H1 (cell line): ENCODE results near the gene BCLAF3.

Experiments used
- JUN ChIP-seq: IDR thresholded peaks from 2 replicates; pipeline ENCODE4 v1.6.1; 2011; ENCODE audit warnings: low read depth, mild to moderate bottlenecking, improper control_type of control experiment, low read length
- RFX5 ChIP-seq: IDR thresholded peaks from 2 replicates; pipeline ENCODE4 v1.6.1; 2011; ENCODE audit warnings: low read depth, low read length, improper control_type of control experiment, borderline replicate concordance
- SP1 ChIP-seq: IDR thresholded peaks from 2 replicates; pipeline ENCODE4 v1.6.1; 2011; ENCODE audit warnings: low read depth, low read length
- TF ChIP-seq, protein P1 (sequence below), 3 experiments: IDR thresholded peaks; 1 replicate in 2 of 3; 2 replicates in 1 of 3; pipeline versions ENCODE4 v1.5.1 to v1.6.1; 2011; ENCODE audit warnings: low read length in 3 of 3, mild to moderate bottlenecking in 3 of 3, inconsistent platforms in 2 of 3, low read depth in 1 of 3, moderate library complexity in 1 of 3; ENCODE audit not compliant: insufficient read depth in 1 of 3; ENCODE audit errors: control extremely low read depth in 1 of 3
- TF ChIP-seq, protein P2 (sequence below): IDR thresholded peaks from 2 replicates; pipeline ENCODE4 v1.6.1; 2011; ENCODE audit warnings: low read length, improper control_type of control experiment

DNA sequence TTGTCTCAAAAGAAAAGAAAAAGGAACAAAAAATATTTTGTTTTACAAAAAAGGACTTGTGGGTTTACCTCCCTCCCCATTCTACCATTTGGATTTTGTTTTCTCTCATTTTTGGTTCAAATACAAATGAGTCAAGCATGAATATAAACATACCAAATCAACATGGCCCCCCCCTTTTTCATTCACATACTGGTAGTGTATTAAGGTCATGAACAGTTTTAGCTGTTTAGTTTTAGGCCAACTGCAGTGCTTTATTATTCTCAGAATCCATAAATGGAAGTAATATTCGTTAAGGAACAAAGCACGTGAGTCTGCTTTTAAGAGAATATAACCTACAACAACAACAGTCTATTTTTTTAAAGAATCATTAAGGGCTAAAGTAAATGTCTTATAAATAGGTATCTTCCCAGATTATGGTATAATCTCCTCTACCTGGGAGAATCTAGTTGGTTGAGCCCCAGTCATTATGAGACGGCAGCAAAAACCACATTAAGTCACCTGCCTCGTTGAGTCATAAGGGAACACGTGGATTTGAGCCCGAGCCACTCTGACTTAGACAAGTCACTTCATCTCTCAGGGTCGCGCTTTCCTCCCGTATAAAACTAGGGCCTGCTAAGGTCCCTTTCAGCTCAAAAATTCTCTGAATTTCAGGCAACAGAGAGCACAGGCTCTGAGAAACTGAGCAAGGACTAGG, 26.7 kb downstream of the BCLAF3 start:
- TF ChIP-seq, protein P1, sequence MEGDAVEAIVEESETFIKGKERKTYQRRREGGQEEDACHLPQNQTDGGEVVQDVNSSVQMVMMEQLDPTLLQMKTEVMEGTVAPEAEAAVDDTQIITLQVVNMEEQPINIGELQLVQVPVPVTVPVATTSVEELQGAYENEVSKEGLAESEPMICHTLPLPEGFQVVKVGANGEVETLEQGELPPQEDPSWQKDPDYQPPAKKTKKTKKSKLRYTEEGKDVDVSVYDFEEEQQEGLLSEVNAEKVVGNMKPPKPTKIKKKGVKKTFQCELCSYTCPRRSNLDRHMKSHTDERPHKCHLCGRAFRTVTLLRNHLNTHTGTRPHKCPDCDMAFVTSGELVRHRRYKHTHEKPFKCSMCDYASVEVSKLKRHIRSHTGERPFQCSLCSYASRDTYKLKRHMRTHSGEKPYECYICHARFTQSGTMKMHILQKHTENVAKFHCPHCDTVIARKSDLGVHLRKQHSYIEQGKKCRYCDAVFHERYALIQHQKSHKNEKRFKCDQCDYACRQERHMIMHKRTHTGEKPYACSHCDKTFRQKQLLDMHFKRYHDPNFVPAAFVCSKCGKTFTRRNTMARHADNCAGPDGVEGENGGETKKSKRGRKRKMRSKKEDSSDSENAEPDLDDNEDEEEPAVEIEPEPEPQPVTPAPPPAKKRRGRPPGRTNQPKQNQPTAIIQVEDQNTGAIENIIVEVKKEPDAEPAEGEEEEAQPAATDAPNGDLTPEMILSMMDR (IDR thresholded peaks at IDR 0.05; ENCODE audit: control extremely low read depth in 1 of 3, insufficient read depth in 1 of 3, low read depth in 1 of 3, low read length in 3 of 3): no peak
- TF ChIP-seq, protein P2, sequence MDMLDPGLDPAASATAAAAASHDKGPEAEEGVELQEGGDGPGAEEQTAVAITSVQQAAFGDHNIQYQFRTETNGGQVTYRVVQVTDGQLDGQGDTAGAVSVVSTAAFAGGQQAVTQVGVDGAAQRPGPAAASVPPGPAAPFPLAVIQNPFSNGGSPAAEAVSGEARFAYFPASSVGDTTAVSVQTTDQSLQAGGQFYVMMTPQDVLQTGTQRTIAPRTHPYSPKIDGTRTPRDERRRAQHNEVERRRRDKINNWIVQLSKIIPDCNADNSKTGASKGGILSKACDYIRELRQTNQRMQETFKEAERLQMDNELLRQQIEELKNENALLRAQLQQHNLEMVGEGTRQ: no peak
- TF ChIP-seq JUN (no peak), RFX5 (no peak), SP1 (no peak)
